Mesendoderm (in vitro differentiated cells): ENCODE data around the gene ARF6.

Source experiments
- DNase-seq: peaks from one replicate; pipeline ENCODE4 v3.0.0; 2013
- H2AK5ac ChIP-seq: 2 replicates; pipeline ENCODE4 v1.6.1; 2013; ENCODE audit warnings: low read length, inconsistent platforms
- H2BK120ac ChIP-seq: 2 replicates; pipeline ENCODE4 v1.6.1; 2013; ENCODE audit warnings: low read depth, mild to moderate bottlenecking, low read length, moderate library complexity, mixed read lengths
- H2BK15ac ChIP-seq: replicated peaks from 2 replicates; pipeline ENCODE4 v1.6.1; 2013; ENCODE audit warnings: low read depth, mild to moderate bottlenecking, moderate library complexity
- H2BK5ac ChIP-seq: 2 replicates; pipeline ENCODE4 v1.6.1; 2013; ENCODE audit warnings: low read length, inconsistent platforms
- H3K18ac ChIP-seq: 2 replicates; pipeline ENCODE4 v1.6.1; 2013; ENCODE audit warnings: mild to moderate bottlenecking, low read length, mixed read lengths
- H3K23ac ChIP-seq: one replicate; pipeline ENCODE4 v1.6.1; 2013; ENCODE audit warnings: low read length
- H3K27ac ChIP-seq: 2 replicates; pipeline ENCODE4 v1.5.1; 2013; ENCODE audit warnings: low read depth, mild to moderate bottlenecking, inconsistent platforms, low read length, moderate library complexity
- H3K27me3 ChIP-seq: 2 replicates; pipeline ENCODE4 v1.6.1; 2013; ENCODE audit warnings: low read length, control low read depth, mild to moderate bottlenecking, inconsistent platforms; ENCODE audit not compliant: insufficient read depth, poor library complexity
- H3K36me3 ChIP-seq: 2 replicates; pipeline ENCODE4 v1.6.1; 2013; ENCODE audit warnings: low read length, inconsistent platforms; ENCODE audit not compliant: control insufficient read depth, insufficient read depth
- H3K4ac ChIP-seq: one replicate; pipeline ENCODE4 v1.6.1; 2013; ENCODE audit warnings: low read depth, mild to moderate bottlenecking, low read length, moderate library complexity
- H3K4me1 ChIP-seq: 2 replicates; pipeline ENCODE4 v1.6.1; 2013; ENCODE audit warnings: low read depth, low read length, inconsistent platforms; ENCODE audit not compliant: control insufficient read depth
- H3K4me2 ChIP-seq: 2 replicates; pipeline ENCODE4 v1.6.1; 2013; ENCODE audit warnings: low read length
- H3K4me3 ChIP-seq: 2 replicates; pipeline ENCODE4 v1.5.1; 2013; ENCODE audit warnings: mild to moderate bottlenecking, low read length
- H3K56ac ChIP-seq: one replicate; pipeline ENCODE4 v1.6.1; 2013; ENCODE audit warnings: low read length
- H3K79me1 ChIP-seq: 2 replicates; pipeline ENCODE4 v1.6.1; 2013; ENCODE audit warnings: low read length, inconsistent platforms
- H3K79me2 ChIP-seq: 2 replicates; pipeline ENCODE4 v1.6.1; 2013; ENCODE audit warnings: mild to moderate bottlenecking, low read length; ENCODE audit not compliant: control insufficient read depth, insufficient read depth
- H3K9ac ChIP-seq: 2 replicates; pipeline ENCODE4 v1.6.1; 2013; ENCODE audit warnings: low read length, inconsistent platforms
- H4K5ac ChIP-seq: one replicate; pipeline ENCODE4 v1.6.1; 2013; ENCODE audit warnings: low read length
- H4K8ac ChIP-seq: one replicate; pipeline ENCODE4 v1.6.1; 2013; ENCODE audit warnings: low read depth, mild to moderate bottlenecking, control low read depth, low read length, moderate library complexity
- WGBS: extraction: QIAGEN DNeasy Blood & Tissue Kit; methylation state at CpG from one replicate; pipeline ENCODE4 v1.1.7; 2013; ENCODE audit warnings: low lambda C conversion rate, missing lambda C conversion rate; ENCODE audit not compliant: insufficient coverage; ENCODE audit errors: extremely low coverage; 5-methylcytosine and 5-hydroxymethylcytosine counted together

Gene ARF6

DNA sequence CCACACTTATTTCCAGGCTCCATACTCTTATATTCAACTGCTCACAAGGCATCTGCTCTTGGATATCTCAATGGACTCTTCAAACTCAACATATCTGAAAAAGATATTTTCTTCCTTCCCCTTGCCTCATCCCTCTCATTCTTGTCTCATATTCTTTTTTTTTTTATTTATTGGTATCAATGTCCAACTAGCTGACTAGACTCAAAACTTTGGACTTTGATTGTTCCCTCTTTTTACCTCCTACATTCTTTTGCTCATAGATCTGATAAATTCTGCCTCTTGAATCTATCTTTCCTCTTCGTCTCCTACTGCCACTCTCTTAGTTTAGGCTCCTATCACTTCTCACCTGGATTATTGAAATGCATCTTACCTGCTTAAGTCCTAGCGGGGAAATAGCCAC is 25.8 kb downstream of the ARF6 start:
- Histone ChIP-seq H3K18ac (no peak overlapping the region), H3K56ac (no peak overlapping the region), H3K36me3 (no peaks in the 10 kb centered on the region), H3K4me3 (no peak overlapping the region), H3K4me2 (no peak overlapping the region), H2AK5ac (no peak overlapping the region), H3K4ac (no peak overlapping the region), H2BK120ac (no peak overlapping the region), H3K9ac (no peak overlapping the region), H2BK15ac (no peak overlapping the region), H4K8ac (no peak overlapping the region), H3K4me1 (no peaks in the 10 kb centered on the region), H3K23ac (no peak overlapping the region), H3K79me1 (no peaks in the 10 kb centered on the region), H3K79me2 (no peaks in the 10 kb centered on the region), H3K27me3 (no peaks in the 10 kb centered on the region), H3K27ac (no peak overlapping the region), H4K5ac (no peak overlapping the region), H2BK5ac (no peak overlapping the region)
- DNase-seq, result no peak
- no CpG with 5 or more reads among the region's 2 CpGs for WGBS

DNA sequence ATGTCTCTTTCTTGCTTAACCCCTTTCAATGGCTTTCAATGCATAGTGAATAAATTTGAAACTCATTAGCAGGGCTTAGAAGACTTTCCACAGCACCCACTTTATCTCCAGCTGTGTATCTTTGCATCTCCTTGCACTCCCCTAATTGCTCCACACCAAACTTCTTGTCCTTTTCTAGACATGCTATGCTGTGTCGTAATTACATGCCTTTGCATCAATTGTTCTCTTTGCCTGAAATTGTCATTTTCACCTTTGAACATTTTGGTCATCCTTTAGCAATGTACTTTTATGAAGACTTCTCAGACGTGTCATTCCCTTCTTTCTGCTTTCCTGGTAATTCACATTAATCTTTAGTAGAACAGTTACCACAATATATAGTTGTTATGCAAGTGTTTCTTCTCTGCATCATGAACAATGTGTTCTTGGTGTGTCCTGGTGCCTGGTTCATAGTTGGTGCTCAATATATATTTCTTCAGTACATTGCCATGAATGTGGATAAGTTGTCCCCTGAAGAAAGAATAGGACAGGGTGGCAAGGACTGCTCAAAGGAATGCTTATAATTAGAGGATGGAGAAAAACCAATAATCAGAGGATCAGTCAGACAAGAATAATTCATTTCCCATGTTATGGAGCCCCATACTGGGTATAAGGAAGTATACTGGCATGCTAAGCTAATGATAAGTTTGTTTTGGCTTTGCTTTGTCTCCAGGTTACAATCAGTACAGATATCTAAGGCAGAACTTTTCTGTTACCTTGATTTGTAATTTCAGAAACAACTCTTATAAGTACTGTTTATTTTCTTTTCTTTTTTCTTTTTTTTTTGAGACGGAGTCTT is 27.2 kb downstream of the ARF6 start:
- H3K18ac ChIP-seq, result no peak overlapping the region
- H3K27me3 ChIP-seq, result no peaks in the 10 kb centered on the region

DNA sequence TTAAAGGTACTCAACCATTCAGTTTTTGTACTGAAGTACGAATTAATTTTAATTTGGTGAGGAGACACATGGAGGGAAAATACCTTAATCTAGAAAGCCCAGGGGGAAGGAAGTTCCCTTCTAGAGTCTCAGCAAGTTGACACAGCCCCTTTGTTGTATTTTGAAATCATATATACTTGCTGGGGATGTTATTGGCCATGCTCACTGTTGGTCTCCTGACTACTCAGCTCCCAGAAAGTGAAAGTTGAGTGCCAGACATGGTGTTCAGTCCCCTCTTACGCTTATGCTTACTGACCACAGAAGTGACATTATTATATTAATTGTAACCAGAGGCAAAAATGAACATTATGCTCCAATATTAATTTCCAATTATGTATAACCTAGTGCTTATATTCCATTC is 28.1 kb downstream of the ARF6 start:
- no peak overlapping the region for H3K27ac ChIP-seq
- H3K4me3 ChIP-seq, result no peak overlapping the region
- no peak overlapping the region for H3K18ac ChIP-seq
- H3K79me2 ChIP-seq, result no peaks in the 10 kb centered on the region
- H4K5ac ChIP-seq, result no peak overlapping the region
- no peak overlapping the region for H2BK5ac ChIP-seq
- no peak overlapping the region for H2BK15ac ChIP-seq
- no peak for DNase-seq
- no peak overlapping the region for H3K56ac ChIP-seq
- no peak overlapping the region for H3K23ac ChIP-seq
- H2AK5ac ChIP-seq, result no peak overlapping the region
- H3K36me3 ChIP-seq, result no peaks in the 10 kb centered on the region
- H3K9ac ChIP-seq, result no peak overlapping the region
- no peaks in the 10 kb centered on the region for H3K4me1 ChIP-seq
- H3K79me1 ChIP-seq, result no peaks in the 10 kb centered on the region
- no peak overlapping the region for H3K4me2 ChIP-seq
- no peak overlapping the region for H4K8ac ChIP-seq
- no peaks in the 10 kb centered on the region for H3K27me3 ChIP-seq
- no CpG with 5 or more reads among the region's 2 CpGs for WGBS
- no peak overlapping the region for H2BK120ac ChIP-seq
- no peak overlapping the region for H3K4ac ChIP-seq

More for the DNA sequence above, 27.2 kb downstream of the ARF6 start:
- H3K27ac ChIP-seq, result no peak overlapping the region
- H2BK5ac ChIP-seq, result no peak overlapping the region
- no peaks in the 10 kb centered on the region for H3K36me3 ChIP-seq
- no peak overlapping the region for H3K4me3 ChIP-seq
- no peak overlapping the region for H4K8ac ChIP-seq
- no peaks in the 10 kb centered on the region for H3K4me1 ChIP-seq
- no peak overlapping the region for H3K56ac ChIP-seq
- H2BK120ac ChIP-seq, result no peak overlapping the region
- no peaks in the 10 kb centered on the region for H3K79me1 ChIP-seq
- H3K79me2 ChIP-seq, result no peaks in the 10 kb centered on the region
- no peak overlapping the region for H3K23ac ChIP-seq
- no peak overlapping the region for H4K5ac ChIP-seq
- no peak overlapping the region for H3K4ac ChIP-seq
- no CpG with 5 or more reads among the region's 3 CpGs for WGBS
- no peak overlapping the region for H3K9ac ChIP-seq
- no peak overlapping the region for H2AK5ac ChIP-seq
- H2BK15ac ChIP-seq, result no peak overlapping the region
- no peak overlapping the region for H3K4me2 ChIP-seq
- no peak for DNase-seq

DNA sequence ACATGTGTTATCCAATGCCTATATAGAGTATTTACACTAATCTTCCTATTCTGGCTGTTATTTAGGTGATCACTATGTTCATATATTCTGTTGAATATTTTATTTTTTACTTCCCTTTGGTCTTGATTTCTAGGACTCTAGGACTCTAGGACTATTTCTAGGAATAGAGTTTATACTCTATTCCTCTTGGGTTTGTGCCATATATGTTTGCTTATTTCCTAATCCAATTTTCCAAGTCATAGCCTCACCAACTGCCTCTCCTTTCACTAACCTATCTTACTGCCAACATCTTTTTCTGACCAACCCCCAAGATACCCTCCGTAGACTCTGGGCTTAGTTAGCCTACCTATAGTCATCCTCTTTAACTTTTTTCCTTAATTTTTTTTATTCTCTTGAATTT is 28.5 kb downstream of the ARF6 start:
- no peaks in the 10 kb centered on the region for H3K4me1 ChIP-seq
- H3K56ac ChIP-seq, result no peak overlapping the region
- H3K4ac ChIP-seq, result no peak overlapping the region
- H3K79me1 ChIP-seq, result no peaks in the 10 kb centered on the region
- no peak overlapping the region for H4K5ac ChIP-seq
- no peak overlapping the region for H3K23ac ChIP-seq
- no peak overlapping the region for H3K9ac ChIP-seq
- no peak overlapping the region for H2AK5ac ChIP-seq
- no peak overlapping the region for H3K4me3 ChIP-seq
- no CpG with 5 or more reads among the region's 1 CpG for WGBS
- no peaks in the 10 kb centered on the region for H3K27me3 ChIP-seq
- no peak overlapping the region for H2BK5ac ChIP-seq
- no peak overlapping the region for H2BK120ac ChIP-seq
- H3K36me3 ChIP-seq, result no peaks in the 10 kb centered on the region
- H3K4me2 ChIP-seq, result no peak overlapping the region
- H4K8ac ChIP-seq, result no peak overlapping the region
- no peak overlapping the region for H3K18ac ChIP-seq
- no peak overlapping the region for H2BK15ac ChIP-seq
- H3K79me2 ChIP-seq, result no peaks in the 10 kb centered on the region
- H3K27ac ChIP-seq, result no peak overlapping the region
- no peak for DNase-seq

DNA sequence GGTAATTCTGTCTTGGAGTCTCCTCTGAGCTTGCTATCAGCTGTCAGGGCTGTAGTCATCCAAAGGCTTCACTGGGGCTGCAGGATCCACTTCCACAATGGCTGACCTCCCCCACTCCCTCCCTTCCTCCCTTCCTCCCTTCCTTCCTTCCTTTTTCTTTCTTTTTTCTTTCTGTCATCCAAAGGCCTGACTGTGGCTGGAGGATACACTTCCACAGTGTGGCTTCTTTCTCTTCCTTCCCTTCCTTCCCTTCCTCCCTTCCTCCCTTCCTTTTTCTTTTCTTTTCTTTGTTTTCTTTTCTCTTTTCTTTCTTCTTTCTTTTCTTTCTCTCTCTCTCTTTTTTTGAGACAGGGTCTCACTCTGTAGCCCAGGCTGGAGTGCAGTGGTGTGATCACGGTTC is 30.6 kb downstream of the ARF6 start:
- Histone ChIP-seq H3K4me1 (no peaks in the 10 kb centered on the region), H3K4me2 (no peak overlapping the region), H3K4me3 (no peak overlapping the region), H3K27ac (no peak overlapping the region), H4K8ac (no peak overlapping the region), H3K18ac (no peak overlapping the region), H3K9ac (no peak overlapping the region), H3K27me3 (no peaks in the 10 kb centered on the region), H2BK120ac (no peak overlapping the region), H3K56ac (no peak overlapping the region), H2BK15ac (no peak overlapping the region), H2AK5ac (no peak overlapping the region), H3K79me2 (no peaks in the 10 kb centered on the region), H3K79me1 (no peaks in the 10 kb centered on the region), H4K5ac (no peak overlapping the region), H3K36me3 (no peaks in the 10 kb centered on the region), H3K23ac (no peak overlapping the region), H3K4ac (no peak overlapping the region), H2BK5ac (no peak overlapping the region)
- no CpG with 5 or more reads among the region's 1 CpG for WGBS
- no peak for DNase-seq

DNA sequence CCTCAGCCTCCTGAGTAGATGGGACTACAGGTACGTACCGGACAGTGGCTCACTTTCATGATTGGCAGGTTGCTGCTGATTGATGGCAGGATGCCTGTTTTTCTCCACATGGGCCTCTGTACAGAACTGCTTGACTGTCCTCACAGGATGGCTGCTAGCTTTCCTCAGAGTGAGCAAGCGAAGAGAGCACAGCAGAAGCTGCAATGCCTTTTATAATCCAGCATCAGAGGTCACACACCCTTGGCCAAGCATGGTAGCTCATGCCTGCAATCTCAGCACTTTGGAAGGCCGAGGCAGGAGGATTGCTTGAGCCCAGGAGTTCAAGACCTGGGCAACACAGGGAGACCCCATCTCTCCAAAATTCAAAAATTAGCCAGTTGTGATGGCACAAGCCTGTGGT is 31.0 kb downstream of the ARF6 start:
- Histone ChIP-seq H3K36me3 (no peaks in the 10 kb centered on the region), H3K79me1 (no peaks in the 10 kb centered on the region), H2AK5ac (no peak overlapping the region), H3K23ac (no peak overlapping the region), H3K18ac (no peak overlapping the region), H3K4me2 (no peak overlapping the region), H3K27ac (no peak overlapping the region), H2BK5ac (no peak overlapping the region), H3K4me1 (no peaks in the 10 kb centered on the region), H4K5ac (no peak overlapping the region), H4K8ac (no peak overlapping the region), H3K27me3 (no peaks in the 10 kb centered on the region), H3K79me2 (no peaks in the 10 kb centered on the region), H2BK120ac (no peak overlapping the region), H3K9ac (no peak overlapping the region), H3K4me3 (no peak overlapping the region), H3K56ac (no peak overlapping the region), H3K4ac (no peak overlapping the region), H2BK15ac (no peak overlapping the region)
- DNase-seq, result no peak
- no CpG with 5 or more reads among the region's 4 CpGs for WGBS
